Activated CD8-positive, alpha-beta memory T cell treated with anti-CD3 and anti-CD28 coated beads, Interleukin-2, amount 50 U/mL, for 48 hours (primary cell): ENCODE measurements around the gene HS6ST3.

Source experiments
- DNase-seq: peaks from one replicate; pipeline ENCODE4 v3.0.0-alpha.2; 2020

Gene HS6ST3

GRCh38 chr13:96573563-96573962 lies 483.7 kb downstream of the HS6ST3 start:
- DNase-seq: no peak

GRCh38 chr13:96575423-96576320 lies 485.8 kb downstream of the HS6ST3 start:
- no peak for DNase-seq

GRCh38 chr13:96581741-96582140 lies 491.8 kb downstream of the HS6ST3 start:
- no peak for DNase-seq

- no peak for DNase-seq
Observed at GRCh38 chr13:96615252-96615651, 525.3 kb downstream of the HS6ST3 start.

- no peak for DNase-seq
Observed at GRCh38 chr13:96617528-96617927, 527.6 kb downstream of the HS6ST3 start.

GRCh38 chr13:96621634-96622183 lies 531.8 kb downstream of the HS6ST3 start:
- DNase-seq: no peak

- no peak for DNase-seq
Observed at GRCh38 chr13:96629331-96629730, 539.4 kb downstream of the HS6ST3 start.

- DNase-seq: no peak
Observed at GRCh38 chr13:96632536-96633320, 542.8 kb downstream of the HS6ST3 start.

- DNase-seq: no peak
Observed at GRCh38 chr13:96636001-96636709, 546.2 kb downstream of the HS6ST3 start.

GRCh38 chr13:96637039-96637438 lies 547.1 kb downstream of the HS6ST3 start:
- DNase-seq: no peak

- DNase-seq: no peak
Observed at GRCh38 chr13:96646101-96646500, 556.2 kb downstream of the HS6ST3 start.

GRCh38 chr13:96646515-96647211 lies 556.8 kb downstream of the HS6ST3 start:
- DNase-seq: no peak

- DNase-seq: no peak
Observed at GRCh38 chr13:96650301-96650886, 560.5 kb downstream of the HS6ST3 start.

GRCh38 chr13:96651598-96651997 lies 561.7 kb downstream of the HS6ST3 start:
- DNase-seq: no peak

- DNase-seq: no peak
Observed at GRCh38 chr13:96652506-96652905, 562.6 kb downstream of the HS6ST3 start.

- no peak for DNase-seq
Observed at GRCh38 chr13:96661612-96662011, 571.7 kb downstream of the HS6ST3 start.

- DNase-seq: no peak
Observed at GRCh38 chr13:96662036-96662435, 572.1 kb downstream of the HS6ST3 start.

- no peak for DNase-seq
Observed at GRCh38 chr13:96667294-96668018, 577.5 kb downstream of the HS6ST3 start.

GRCh38 chr13:96671073-96671472 lies 581.2 kb downstream of the HS6ST3 start:
- DNase-seq: no peak

- no peak for DNase-seq
Observed at GRCh38 chr13:96672016-96672415, 582.1 kb downstream of the HS6ST3 start.

- no peak for DNase-seq
Observed at GRCh38 chr13:96673825-96674224, 583.9 kb downstream of the HS6ST3 start.
